Measurements from ENCODE around the gene AQP3. TPM values are rescaled to one million over a fixed set of nuclear protein-coding genes. Genes with fewer than 3 reads are reported as not detected.

Gene AQP3
- total and polyA plus RNA-seq, 8 donors, result 1.7 to 319 (median 24.0) TPM

- Histone ChIP-seq H3K4me1 (peaks cover 2 to 10% (median 3%) of the 10 kb centered on the region in 4 donors), H3K27ac (no peak overlapping the region), H3K36me3 (peaks cover 80 to 100% (median 100%) of the 10 kb centered on the region in 4 donors), H3K4me3 (no peak overlapping the region), H3K9me3 (no peaks in the 10 kb centered on the region), H3K27me3 (no peaks in the 10 kb centered on the region)
- DNase-seq, result peak; percentile 81 to 83
- TF ChIP-seq EP300 (IDR thresholded peaks at IDR 0.05) (no peak), POLR2A (IDR thresholded peaks at IDR 0.05) (no peak), POLR2AphosphoS5 (IDR thresholded peaks at IDR 0.05) (peak in 1 of 3 donors; percentile 30)
- TF ChIP-seq, protein P1, sequence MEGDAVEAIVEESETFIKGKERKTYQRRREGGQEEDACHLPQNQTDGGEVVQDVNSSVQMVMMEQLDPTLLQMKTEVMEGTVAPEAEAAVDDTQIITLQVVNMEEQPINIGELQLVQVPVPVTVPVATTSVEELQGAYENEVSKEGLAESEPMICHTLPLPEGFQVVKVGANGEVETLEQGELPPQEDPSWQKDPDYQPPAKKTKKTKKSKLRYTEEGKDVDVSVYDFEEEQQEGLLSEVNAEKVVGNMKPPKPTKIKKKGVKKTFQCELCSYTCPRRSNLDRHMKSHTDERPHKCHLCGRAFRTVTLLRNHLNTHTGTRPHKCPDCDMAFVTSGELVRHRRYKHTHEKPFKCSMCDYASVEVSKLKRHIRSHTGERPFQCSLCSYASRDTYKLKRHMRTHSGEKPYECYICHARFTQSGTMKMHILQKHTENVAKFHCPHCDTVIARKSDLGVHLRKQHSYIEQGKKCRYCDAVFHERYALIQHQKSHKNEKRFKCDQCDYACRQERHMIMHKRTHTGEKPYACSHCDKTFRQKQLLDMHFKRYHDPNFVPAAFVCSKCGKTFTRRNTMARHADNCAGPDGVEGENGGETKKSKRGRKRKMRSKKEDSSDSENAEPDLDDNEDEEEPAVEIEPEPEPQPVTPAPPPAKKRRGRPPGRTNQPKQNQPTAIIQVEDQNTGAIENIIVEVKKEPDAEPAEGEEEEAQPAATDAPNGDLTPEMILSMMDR (IDR thresholded peaks at IDR 0.05), result peak in 5 of 7 experiments; percentile 82 to 99 (median 98)
- intact Hi-C loops (cut with DNase I; ENCODE audit: low total_unique reads), result loop anchor here (10.0 kb wide), 1 partner anchor 92 kb away; no protein-coding TSS in a partner anchor
- WGBS, 5 donors, result 59 to 84% (median 71%) methylated on average over 14 to 24 of the region's 24 CpGs
Measured at GRCh38 chr9:33466565-33467495, 19.4 kb upstream of the AQP3 start.

DNA sequence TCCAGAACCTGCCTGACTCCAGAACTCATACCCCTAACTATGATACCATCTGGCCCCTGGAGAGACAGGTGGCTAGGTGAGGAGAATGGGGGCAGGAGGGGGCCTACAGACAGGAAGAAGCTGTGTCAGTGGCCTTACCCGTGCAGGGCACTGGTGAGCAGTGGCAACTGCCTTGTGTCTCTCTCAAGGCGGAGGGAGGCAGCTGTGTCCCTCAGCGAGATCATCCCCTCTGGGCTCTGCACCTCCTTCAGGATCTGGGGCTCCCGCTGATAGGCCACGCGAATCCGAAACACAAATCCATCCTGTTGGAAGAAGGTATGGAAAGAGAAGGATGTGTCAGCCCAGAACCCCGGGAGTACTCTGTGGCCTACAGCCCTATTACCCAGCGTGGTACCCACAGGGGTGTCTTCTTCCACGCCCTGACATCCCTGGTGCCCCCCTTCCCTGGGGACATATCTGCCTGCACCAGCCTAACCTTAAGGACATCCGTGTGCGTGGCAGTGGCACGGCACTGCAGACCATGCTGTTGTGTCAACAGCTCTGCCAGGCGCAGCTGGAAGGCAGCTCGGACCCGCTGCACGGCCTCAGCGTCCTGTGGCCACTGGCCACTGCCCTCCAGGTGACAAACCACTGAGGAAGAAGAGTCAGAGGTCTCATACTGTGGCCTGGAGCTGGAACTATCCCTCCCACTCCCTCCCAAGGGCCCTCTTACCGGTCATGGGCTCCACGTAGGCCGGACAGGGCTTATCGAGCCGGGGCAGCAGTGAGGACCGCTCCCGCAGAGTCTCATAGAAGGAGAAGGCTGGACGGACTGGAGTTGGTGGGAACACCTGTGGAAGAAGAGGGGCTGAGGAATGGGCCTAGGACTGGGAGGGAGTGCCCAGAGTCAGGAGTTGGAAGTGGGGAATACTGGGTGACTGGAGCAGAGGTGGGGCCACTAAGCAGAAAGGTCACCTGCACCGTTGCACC lies 18.5 kb upstream of the AQP3 start:
- no peak for DNase-seq
- 91 to 96% (median 94%) methylated on average over 26 to 27 of the region's 27 CpGs for WGBS, 5 donors
- intact Hi-C loops (cut with DNase I; ENCODE audit: low total_unique reads), result loop anchor here (10.0 kb wide), 1 partner anchor 91 kb away; no protein-coding TSS in a partner anchor

GRCh38 chr9:33465096-33465495 lies 17.7 kb upstream of the AQP3 start:
- DNase-seq, result no peak
- no peaks in the 10 kb centered on the region for H3K27me3 ChIP-seq
- intact Hi-C loops (cut with DNase I; ENCODE audit: low total_unique reads), result loop anchor here (10.0 kb wide), 1 partner anchor 90 kb away; no protein-coding TSS in a partner anchor
- H3K36me3 ChIP-seq, result peaks cover 77 to 100% (median 96%) of the 10 kb centered on the region in 4 donors
- TF ChIP-seq, protein P1 (IDR thresholded peaks at IDR 0.05), result no peak
- TF ChIP-seq POLR2AphosphoS5 (IDR thresholded peaks at IDR 0.05) (no peak), EP300 (IDR thresholded peaks at IDR 0.05) (no peak), POLR2A (IDR thresholded peaks at IDR 0.05) (no peak)
- 95 to 97% (median 96%) methylated on average over 9 of the region's 9 CpGs for WGBS, 5 donors
- H3K4me1 ChIP-seq, result no peaks in the 10 kb centered on the region
- H3K27ac ChIP-seq, result no peak overlapping the region
- no peaks in the 10 kb centered on the region for H3K9me3 ChIP-seq
- H3K4me3 ChIP-seq, result no peak overlapping the region

More for the DNA sequence above, 18.5 kb upstream of the AQP3 start:
- no peaks in the 10 kb centered on the region for H3K27me3 ChIP-seq
- no peak overlapping the region for H3K4me3 ChIP-seq
- H3K36me3 ChIP-seq, result peaks cover 80 to 100% (median 100%) of the 10 kb centered on the region in 4 donors
- no peak for TF ChIP-seq EP300 (IDR thresholded peaks at IDR 0.05)
- H3K9me3 ChIP-seq, result no peaks in the 10 kb centered on the region
- H3K4me1 ChIP-seq, result peaks cover 0 to under 1% (median 0%) of the 10 kb centered on the region in 4 donors
- no peak overlapping the region for H3K27ac ChIP-seq

- intact Hi-C loops (cut with DNase I; ENCODE audit: low total_unique reads), result loop anchor here (10.0 kb wide), 1 partner anchor 89 kb away; no protein-coding TSS in a partner anchor
- H3K4me3 ChIP-seq, result no peak overlapping the region
- peaks cover 68 to 91% (median 86%) of the 10 kb centered on the region in 4 donors for H3K36me3 ChIP-seq
- DNase-seq, result no peak
- TF ChIP-seq POLR2A (IDR thresholded peaks at IDR 0.05) (no peak), POLR2AphosphoS5 (IDR thresholded peaks at IDR 0.05) (no peak), EP300 (IDR thresholded peaks at IDR 0.05) (no peak)
- TF ChIP-seq, protein P1 (IDR thresholded peaks at IDR 0.05), result no peak
- H3K27me3 ChIP-seq, result no peaks in the 10 kb centered on the region
- no peak overlapping the region for H3K27ac ChIP-seq
- no peaks in the 10 kb centered on the region for H3K9me3 ChIP-seq
- WGBS, 5 donors, result 89 to 93% (median 92%) methylated on average over 14 of the region's 14 CpGs
- peaks cover 0 to 6% (median 0%) of the 10 kb centered on the region in 4 donors for H3K4me1 ChIP-seq
Measured at GRCh38 chr9:33464045-33464636, 16.7 kb upstream of the AQP3 start.

All from stomach (tissue), 9 donors.